ENCODE data around the gene TTLL8.
"Not testable (repeated sequence)": the region's sequence is repeated elsewhere in the genome, so short reads cannot be mapped to it uniquely, and the experiment has no call there.

The TTLL8 gene

DNA sequence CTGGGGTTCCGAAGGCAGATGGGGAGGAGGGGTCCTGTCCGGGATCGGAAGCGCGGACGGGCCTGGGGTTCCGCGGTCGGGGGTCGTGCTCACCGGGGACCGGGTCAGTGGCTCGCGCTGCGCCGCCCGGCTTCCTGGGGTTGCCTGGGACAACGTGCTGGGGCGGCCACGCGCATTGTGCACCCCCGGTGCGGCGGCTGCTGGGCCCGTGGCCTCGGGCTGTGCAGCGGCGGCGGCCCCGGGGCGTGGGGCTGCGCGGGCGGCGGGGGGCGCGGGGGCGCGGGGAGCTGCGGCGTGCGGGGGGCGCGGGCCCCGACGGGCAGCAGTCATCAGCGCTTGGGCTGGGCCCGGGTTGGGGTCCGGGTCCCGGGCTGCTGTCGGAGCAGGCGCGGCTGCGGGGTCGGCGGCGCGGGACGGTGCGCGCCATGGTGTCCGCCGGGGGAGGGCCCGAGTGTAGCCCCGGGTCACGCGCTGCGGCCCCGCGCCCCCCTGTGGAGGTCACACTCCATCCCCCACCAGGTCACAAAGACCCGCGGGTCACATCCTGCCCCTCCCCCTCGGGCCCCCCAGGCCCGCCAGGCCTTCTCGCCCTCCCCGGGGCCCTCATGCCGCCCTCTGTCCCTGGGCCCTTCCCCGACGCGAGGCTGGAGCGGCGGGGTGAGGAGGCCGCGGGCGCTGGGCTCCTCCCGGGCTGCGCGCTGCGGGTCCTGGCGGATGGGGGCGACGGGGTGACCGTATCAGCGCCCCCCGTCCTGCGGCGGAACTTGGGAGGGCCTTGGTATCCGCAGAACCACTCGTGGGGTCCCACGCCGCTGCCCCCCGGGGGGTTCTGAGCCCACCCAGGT is at the start of gene TTLL8:
TTLL8 (minus strand) TSS at position 238 of the 845 bp plus-strand sequence.
- no peak for DNase-seq (ENCODE audit: low spot score)

DNA sequence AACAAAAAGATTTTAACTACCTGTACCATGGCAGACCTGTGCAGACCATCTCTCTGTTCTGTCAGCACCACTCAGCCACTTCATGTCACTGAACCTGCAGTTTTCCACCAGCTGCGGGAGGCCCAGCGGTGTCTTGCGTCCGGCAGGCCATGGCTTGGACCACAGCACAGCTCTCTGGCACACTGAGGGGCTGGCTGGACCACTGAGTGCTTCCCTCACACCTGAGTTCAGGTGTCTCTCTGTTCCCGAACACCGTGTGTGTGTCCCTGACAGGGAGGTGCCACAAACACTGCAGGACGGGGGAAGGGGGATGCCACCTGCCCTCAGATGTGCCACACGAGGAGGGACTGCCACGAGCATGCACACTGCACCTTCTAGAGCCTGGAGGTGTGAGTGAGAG is 49.4 kb upstream of the TTLL8 start:
- no peak for DNase-seq (ENCODE audit: low spot score)

DNA sequence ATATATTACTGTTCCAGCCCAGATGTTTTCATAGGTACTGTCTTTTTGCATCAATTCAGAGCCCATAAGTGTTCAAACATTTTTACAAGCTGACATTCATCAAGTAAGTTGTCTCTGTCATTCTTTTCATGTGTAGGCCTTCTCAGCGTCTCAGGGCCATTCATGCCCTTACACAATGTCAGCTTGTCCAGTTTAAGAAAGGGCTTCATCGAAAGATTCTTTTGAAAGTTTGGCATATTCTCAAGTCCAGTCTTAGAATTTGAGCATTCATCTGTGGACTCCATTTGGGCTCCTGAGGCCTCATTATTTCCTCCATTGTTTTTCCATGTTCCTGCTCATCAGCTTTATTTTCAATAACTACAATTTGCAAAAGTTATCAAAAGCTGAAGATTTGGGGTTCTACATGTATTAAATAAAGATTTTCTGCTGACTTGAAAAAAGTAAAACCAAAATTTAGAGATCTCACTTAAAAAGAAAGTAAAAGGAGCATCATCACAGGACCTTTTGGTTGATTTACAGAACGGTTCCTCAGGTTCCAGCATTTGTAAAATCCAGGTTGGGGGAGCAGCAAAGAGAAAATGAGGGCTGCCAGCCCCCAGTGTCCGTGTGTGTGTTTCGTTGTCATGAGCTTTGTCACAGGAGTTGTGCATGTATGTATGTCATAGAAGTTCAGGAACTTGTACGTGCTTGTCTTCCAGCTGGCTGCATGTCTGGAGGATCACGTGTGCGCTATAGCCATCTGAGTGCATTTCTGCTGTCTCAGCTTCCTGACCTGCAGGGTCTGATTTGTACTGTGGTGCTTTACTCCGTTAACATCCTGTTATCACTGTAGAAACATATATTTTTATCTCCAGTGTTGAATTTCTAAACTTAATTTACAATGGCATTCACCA is 47.4 kb upstream of the TTLL8 start:
- DNase-seq (ENCODE audit: low spot score): no peak

DNA sequence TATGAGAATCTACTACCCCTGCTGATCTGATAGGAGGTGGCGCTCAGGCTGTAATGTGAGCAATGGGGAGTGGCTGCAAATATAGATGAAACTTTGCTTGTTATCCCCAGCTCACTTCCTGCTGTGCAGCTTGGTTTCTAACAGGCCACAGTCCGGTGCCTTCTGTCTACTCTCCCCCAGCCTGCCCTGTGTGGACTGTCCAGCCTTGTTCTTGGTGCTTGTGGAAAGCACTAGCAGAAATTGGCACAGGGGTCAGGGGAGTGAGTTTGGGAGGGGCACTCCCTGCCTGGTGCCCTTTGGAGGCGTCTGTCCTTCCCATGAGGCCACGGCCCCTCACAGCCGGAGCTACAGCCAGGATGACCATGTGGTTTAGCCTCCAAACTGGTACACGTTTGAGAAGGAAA is 46.0 kb upstream of the TTLL8 start:
- DNase-seq (ENCODE audit: low spot score): no peak

DNA sequence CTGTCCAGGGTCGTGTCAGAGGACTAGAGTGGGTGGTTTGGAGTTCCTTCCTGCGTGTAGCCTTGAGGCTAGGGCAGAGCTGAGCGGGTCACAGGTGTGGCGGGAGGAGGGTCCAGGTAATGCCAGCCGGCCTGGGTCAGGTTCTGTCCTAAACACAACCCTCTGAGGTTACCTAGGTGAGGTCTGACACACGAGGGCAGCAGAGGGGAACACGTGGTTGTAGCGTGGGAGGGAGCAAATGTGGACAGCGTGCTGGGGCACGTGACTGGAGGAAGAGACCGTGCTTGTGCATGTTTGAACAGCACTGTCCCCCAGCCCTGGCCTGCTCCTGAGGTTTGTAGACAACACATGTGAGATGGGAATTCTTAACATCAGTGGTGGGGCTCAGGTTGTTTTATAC is 44.8 kb upstream of the TTLL8 start:
- peak; percentile 46 for DNase-seq (ENCODE audit: low spot score)

DNA sequence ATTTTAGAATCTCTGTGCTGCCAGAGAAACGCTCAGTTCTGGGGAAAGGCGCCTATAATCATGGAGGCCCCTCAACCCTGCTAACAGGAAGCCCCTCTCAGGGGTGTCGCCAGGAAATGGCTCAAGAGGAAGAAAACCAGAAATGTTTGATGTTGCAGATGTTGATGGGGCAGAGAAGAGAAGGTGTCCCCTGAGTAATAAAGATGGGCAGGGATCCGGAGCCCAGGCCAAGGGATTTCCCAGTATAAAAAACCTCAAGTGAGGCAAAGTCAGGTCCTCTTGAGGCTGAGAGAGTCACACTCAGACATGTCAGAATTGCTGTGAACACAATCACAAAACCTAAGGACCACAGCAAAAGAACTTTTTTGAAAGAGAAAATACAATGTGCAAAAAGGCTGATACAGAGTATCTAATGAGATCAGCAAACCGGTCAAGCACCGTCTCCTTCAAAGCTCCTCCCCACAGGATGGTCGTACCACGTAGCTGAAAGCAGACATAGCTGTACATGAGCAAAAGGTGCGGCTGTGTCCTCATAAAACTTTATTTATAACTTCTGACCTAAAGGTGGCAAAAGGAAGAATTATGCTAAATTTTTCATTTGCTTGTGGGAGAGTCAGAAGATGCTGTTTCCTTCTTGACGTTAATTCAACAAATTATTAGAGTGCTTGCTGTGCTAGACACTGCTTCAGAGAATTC is 43.9 kb upstream of the TTLL8 start:
- no peak for DNase-seq (ENCODE audit: low spot score)

DNA sequence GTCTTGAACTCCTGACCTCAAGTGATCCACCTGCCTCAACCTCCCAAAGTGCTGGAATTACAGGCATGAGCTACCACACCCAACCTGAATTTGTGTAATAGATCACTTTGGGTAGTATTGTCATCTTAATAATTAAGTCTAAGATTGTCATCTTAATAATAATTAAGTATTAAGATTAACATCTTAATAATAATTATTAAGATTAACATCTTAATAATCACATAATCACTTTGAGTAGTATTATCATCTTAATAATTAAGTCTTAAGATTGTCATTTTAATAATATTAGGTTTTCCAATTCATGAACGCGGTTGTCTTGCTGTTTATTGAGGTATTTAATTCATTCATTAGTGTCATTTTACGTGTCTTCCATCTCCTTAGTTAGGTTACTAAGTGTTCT is 40.0 kb upstream of the TTLL8 start:
- no peak for DNase-seq (ENCODE audit: low spot score)

DNA sequence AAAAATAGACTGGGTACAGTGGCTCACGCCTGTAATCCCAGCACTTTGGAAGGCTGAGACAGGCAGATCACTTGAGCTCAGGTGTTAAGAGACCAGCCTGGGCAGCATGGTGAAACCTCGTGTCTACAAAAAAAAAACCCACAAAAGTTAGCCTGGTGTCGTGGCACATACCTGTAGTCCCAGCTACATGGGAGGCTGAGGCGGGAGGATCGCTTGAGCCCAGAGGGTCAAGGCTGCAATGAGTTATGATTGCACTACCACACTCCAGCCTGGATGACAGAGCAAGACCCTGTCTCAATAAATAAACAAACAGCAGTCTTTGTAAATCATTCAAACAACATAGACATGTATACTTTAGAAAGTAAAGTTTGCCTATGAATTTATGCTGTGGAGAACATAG is 34.2 kb upstream of the TTLL8 start:
- no peak for DNase-seq (ENCODE audit: low spot score)

DNA sequence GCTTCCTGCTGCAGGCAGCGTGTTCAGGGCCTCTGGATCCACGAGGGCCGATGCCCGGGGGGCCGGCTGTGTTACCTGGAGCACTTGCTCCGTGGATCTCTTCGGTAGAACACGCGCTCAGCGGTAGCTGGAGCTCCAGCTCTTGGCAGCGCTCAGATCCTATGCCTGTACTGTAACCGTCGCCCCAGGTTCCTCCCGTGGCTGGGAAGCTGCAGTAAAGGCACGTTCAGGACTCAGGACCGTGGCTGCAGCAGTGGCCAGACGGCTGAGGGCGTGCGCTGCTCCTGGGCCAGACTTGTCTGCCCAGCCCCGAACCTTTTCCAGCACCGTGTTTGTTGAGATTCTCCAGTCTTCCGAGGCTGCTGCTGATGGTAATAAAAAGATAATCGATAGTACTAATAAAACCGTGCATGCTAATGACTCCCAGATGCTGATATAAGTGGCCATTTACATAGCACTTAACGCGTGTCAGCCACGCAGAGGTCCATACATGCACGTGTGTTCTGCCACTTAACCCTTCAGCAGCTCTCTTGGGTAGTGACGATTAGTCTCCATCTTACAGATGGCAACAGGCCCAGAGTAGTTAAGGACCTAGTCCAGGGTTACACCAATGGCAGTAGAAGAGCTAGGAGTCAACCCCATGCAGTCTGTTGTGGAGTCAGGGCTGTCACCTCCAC is 33.1 kb upstream of the TTLL8 start:
- no peak for DNase-seq (ENCODE audit: low spot score)

DNA sequence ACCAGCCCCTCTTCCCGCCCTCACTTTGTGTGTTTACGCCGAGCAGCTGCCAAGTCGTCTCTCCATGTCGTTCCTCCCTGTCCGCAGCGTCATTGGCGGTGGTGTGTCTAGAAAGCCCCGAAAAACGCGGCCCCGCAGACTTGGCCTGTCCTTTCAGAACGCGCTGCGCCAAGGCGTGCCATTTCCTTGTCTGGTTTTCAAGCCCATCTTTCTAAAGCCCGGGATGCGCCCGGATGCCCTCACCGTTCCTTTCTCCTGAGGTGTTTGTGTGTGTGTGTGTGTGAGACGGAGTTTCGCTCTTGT is 32.3 kb upstream of the TTLL8 start:
- DNase-seq (ENCODE audit: low spot score): no peak

DNA sequence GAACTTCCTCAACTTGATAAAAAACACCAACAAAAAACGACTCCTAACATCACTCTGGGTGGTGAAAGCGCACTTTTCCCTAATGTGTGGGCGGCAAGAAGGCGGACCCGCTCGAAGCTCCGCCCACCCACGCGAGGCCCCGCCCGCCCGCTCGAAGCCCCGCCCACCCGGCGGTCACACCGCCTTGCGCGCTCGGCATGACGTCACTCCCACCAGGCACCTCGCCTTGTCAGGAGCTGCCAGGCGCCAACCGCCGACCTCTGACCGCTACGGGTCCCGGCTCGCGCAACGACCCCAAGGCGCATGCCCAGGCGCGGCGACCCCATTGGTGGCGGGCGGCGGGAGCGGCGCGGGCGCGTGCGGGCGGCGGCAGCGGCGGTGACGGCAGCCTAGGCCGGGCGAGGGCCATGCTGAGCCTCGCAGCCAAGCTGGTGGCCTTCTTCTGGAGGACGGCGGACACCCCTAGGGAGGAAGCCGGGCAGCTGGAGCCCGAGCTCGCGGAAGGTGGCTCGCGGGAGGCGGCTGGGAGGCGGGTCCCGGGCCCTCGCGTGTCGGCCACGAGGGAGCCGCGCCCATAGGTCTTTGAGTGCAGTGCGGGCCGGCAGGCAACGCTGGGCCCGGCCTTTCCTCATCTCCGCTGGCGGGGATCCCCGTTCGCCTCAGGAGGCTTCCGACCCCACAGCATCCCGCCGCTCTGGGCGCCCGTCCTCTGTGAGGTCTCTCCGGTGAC is 31.7 kb upstream of the TTLL8 start, which contains the start of gene MOV10L1:
MOV10L1 (plus strand) TSS at position 325 of the 730 bp plus-strand sequence; CDS start at position 408, 83 bp downstream.
- DNase-seq (ENCODE audit: low spot score): no peak

DNA sequence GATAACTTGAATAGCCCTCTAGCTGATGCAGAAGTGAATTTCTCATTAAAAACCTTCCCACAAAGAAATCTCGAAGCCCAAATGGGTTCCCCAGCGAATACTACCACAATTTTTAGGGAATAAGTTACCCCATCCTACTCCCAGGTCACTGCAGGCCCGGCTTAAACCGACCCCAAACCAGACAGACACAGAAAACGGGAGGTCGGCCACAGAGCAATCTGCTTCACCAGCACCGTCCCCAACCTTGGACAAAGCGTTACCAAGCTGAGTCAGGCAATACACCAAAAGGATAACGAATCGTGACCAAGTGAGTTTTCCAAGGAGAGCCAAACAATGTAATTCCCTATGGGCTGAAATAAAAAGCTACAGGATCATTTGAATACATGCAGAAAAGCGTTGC is 31.1 kb upstream of the TTLL8 start:
- DNase-seq (ENCODE audit: low spot score): no peak

DNA sequence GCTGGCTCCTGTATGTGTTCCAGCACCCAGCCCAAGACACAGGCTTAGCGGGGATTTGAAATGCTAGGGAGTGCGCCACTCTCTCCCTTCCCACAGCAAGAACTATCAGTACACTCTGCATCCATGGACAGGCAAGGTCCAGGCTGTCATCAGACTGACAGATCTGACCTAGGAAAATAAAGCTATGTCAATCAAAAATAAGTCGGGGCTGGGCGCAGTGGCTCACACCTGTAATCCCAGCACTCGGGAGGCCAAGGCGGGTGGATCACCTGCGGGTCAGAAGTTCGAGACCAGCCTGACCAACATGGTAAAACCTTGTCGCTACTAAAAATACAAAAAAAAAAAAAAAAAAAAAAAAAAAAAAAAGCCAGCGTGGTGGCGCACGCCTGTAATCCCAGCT is 30.0 kb upstream of the TTLL8 start:
- no peak for DNase-seq (ENCODE audit: low spot score)

DNA sequence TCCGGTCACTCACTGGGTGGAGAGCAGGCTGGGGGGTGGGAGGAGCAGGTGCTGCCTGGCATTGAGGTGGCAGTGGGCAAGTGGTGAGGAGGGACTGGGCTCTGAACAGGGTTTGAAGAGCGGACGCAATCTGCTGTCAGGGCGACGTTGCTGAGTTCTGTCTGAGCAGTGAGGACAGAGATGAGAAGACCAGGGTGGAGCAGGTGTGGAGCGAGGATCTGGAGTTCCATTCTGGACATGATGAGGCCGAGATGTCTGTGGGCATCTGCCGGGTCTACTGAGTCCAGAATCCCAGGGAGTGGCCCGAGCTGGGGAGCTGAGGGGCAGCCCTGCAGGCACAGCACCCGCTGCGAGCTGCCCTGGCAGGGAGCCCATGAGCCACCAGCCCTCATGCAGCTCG is 29.5 kb upstream of the TTLL8 start:
- DNase-seq (ENCODE audit: low spot score): no peak

DNA sequence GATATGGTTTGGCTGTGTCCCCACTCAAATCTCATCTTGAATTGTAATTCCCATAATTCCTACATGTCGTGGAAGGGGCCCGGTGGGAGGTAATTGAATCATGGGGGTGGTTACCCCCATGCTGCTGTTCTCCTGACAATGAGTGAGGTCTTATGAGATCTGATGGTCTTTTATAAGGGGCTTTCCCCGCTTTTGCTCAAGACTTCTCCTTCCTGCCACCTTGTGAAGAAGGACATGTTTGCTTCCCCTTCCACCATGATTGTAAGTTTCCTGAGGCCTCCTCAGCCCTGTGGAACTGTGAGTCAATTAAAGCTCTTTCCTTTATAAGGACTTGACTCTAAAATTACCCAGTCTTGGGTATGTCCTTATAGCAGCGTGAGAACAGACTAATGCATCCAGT is 28.9 kb upstream of the TTLL8 start:
- not testable (repeated sequence) for DNase-seq (ENCODE audit: low spot score)

DNA sequence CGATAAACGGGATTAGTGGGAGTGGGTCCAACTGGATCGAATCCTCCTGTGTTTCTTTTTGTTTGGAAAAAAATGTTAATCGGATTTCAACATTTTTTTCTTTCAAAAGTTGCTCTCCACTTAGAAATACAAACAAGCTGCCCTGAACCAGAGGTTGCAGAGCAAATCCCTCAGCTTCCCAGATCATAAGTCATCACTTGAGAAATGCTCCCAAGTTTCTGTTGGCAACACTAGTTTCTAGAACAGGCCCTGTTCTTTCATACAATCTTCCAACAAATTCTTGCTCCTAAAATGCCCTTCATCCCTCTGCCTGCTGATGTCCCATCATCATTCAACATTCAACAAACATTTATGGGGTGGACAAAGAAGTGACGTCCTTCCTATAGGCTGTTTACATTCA is 28.4 kb upstream of the TTLL8 start:
- DNase-seq (ENCODE audit: low spot score): no peak

DNA sequence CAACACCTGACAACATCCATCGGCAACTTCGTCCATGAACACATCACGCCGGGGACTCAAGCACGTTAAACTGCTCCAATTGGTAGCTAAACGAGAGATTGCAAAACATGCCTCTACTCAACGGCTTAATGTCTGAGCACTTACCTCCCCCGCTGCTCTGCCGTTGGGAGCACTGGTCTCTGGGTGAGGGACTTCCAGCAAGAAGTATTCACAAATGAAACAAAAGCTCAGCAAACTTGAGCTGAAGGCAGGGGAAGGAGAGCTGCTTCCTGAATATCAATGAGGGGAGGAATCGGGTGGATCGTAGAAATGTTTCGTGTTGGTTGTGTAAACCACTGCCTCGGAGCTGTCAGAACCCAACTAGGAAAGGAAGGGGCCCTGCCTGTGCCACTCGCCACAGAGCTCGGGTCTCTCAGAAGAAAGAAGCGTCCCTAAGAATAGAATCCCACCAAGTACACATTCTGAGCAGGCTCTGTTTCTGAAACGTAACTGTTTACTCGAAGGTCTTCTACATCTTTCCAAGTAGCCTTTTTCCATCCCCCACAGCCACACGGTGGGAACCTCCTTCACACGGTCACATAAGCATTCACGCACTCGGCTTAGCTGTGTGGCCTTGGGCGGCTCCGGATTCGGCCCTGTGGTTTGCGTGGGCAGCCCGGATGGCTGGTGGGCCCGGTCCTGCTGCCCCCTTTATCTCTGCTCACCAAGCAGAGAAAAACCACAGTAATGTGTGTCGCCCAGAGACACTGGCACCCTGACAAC is 27.3 kb upstream of the TTLL8 start, which contains the start of gene MLC1:
MLC1 (minus strand) TSS at position 216 of the 762 bp plus-strand sequence. CDS start 524 bp downstream, outside the sequence.
- DNase-seq (ENCODE audit: low spot score): peak; percentile 42

DNA sequence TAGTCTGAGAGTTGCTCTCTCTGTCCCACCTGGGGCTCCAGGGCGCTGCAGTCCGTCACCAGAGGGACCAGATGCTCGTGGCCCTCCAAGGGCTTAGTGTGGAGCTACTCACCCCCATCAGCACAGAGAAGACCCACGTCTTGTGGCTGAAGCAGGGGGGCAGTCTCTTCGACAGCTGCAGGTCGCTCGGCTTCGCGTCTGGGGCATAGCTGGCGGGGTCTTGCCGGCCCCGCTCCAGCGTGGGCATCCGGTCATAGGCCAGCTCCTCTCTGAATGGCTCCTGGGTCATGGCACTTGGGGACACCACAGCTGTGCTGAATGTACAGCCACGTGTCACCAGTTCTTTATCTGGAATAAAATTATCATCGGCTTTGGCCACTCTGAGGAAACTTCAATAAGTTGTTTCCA is 26.5 kb upstream of the TTLL8 start:
- no peak for DNase-seq (ENCODE audit: low spot score)

DNA sequence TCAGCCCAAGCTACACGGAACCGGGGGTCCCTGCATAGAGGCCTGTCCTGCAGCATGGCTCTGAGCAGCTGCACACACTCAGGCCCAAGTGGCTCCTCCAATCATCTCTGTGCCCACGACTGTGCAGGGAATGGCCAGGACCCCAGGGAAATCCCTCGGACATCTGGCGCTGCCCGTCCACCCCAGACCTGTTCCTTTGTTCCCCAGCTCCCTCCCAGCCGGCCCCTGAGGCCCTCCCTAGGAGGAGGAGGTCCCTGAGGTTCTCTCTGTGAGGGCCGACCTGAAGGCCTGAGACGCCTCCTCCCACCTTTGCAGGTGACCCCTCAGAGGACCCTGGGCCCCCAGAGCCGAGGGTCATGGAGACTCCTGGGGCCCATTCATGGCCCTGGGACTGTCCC is 26.0 kb upstream of the TTLL8 start:
- no peak for DNase-seq (ENCODE audit: low spot score)

DNA sequence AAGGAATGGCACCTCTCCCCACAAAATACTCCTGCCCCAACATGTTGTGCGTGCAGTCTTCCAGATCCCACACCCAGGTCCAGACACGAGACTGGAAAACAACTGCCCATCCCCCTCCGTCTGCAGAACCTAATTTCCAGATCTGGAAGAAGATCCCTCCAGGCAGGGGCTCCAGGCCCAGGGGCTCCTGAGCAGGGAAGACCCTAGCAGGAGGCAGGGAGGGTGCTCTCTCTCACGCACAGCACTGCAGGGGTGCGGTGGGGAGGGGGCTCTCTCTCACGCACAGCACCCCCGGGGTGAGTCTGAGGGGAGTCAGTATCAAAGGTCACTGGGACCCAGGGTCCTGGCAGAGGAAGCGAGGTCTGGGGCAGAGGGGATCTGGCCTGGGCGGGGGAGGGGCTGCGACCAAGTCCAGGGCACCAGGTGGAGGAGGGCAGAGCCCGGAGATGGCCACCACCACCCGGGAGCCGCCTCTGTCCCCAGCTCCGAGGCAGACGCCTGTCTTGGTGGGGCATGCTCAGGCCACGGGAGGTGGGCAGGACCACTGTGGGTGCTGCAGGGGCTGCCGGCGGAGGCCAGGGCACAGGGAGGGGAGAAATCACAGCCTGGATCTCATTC is 25.5 kb upstream of the TTLL8 start:
- peak; percentile 16 for DNase-seq (ENCODE audit: low spot score)
